ENCODE measurements around the gene SECTM1.

The SECTM1 gene

DNA sequence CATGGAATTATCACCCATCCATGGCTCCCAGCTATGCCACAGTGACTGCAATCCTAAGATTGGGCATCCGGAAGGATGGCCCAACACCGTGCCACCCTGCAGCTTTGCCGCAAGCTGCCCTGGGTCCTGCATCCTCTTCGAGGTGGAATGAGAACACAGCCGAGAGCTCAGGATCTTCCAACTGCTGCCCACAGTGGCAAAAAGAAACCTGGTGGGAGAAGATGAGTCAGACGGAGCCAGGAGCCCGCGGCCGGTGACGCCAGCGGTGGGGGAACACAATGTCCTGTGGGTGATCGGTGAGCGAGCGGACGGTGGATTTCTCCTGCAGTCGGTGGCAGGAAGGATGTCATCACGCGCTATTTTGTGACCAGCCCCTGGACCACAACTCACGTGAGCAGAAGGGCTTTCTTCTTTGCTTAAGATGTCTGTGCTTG, 36.3 kb downstream of the SECTM1 start:
- no peaks in the 10 kb centered on the region for H3K36me3 Mint-ChIP-seq (ENCODE audit: low read depth)
- H3K4me1 Mint-ChIP-seq (ENCODE audit: low read depth), result peaks cover 82% of the 10 kb centered on the region
- H3K4me3 Mint-ChIP-seq, result peak overlapping the region; percentile 94
- H3K27me3 Mint-ChIP-seq, result no peaks in the 10 kb centered on the region
- H3K27ac Mint-ChIP-seq, result peak overlapping the region; percentile 100
- no peaks in the 10 kb centered on the region for H3K9me3 Mint-ChIP-seq

DNA sequence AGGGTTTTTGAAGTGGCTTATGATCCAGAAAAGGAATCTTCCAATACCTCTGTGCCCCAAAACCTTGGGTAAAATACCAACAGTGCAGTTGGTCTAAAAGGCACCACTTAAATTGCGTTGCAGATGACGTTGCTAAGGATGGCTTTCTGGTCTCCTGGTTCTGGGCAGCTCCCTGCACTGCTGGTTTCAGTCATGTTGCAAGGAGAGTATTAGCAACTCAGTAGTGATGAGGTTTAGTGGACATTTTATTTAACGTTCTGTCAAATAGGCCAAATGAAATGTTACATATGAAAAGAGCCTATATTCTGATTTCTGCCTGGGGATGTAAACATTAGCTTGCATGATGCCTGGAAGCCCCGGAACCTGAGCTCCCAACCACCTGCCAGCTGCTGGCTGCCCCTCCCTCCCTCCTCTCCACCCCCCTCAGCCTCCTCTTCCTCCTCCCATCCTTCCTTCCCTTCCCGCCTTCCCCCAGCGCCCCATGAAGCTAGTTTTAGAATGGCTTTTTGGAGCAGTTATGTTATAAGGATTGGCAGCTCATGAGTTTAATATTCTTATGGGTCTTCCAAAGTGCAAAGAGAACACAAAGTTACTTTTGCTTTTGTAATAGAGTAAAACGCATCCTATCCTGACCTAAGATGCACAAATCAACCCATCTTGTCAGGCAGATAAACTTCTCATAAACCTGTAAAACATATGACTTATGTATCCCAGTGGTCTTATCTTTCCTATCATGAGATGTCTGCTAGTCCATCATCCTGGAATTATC, 36.9 kb downstream of the SECTM1 start:
- no peaks in the 10 kb centered on the region for H3K36me3 Mint-ChIP-seq (ENCODE audit: low read depth)
- H3K9me3 Mint-ChIP-seq, result no peaks in the 10 kb centered on the region
- H3K27ac Mint-ChIP-seq, result peak overlapping the region; percentile 100
- peaks cover 79% of the 10 kb centered on the region for H3K4me1 Mint-ChIP-seq (ENCODE audit: low read depth)
- no peaks in the 10 kb centered on the region for H3K27me3 Mint-ChIP-seq
- peak overlapping the region; percentile 94 for H3K4me3 Mint-ChIP-seq

DNA sequence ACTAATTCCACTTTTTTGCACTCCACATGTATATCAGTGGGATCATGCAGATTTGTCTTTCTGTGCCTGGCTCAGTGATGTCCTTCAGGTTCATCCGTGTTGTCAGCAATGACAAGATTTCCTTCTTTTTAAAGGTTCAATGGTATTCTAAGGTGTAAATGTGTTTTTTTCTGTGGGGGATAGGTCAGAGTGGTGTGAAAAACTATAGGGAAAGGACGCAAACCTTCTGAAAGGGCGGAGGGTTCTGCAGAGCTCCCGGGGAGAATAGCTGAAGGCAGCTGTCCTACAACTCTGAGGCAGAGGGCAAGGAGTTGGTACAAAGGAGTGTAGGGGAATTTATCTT, 38.1 kb downstream of the SECTM1 start:
- no peaks in the 10 kb centered on the region for H3K9me3 Mint-ChIP-seq
- H3K4me3 Mint-ChIP-seq, result no peak overlapping the region
- H3K27me3 Mint-ChIP-seq, result no peaks in the 10 kb centered on the region
- peaks cover 72% of the 10 kb centered on the region for H3K4me1 Mint-ChIP-seq (ENCODE audit: low read depth)
- no peak overlapping the region for H3K27ac Mint-ChIP-seq
- H3K36me3 Mint-ChIP-seq (ENCODE audit: low read depth), result no peaks in the 10 kb centered on the region

DNA sequence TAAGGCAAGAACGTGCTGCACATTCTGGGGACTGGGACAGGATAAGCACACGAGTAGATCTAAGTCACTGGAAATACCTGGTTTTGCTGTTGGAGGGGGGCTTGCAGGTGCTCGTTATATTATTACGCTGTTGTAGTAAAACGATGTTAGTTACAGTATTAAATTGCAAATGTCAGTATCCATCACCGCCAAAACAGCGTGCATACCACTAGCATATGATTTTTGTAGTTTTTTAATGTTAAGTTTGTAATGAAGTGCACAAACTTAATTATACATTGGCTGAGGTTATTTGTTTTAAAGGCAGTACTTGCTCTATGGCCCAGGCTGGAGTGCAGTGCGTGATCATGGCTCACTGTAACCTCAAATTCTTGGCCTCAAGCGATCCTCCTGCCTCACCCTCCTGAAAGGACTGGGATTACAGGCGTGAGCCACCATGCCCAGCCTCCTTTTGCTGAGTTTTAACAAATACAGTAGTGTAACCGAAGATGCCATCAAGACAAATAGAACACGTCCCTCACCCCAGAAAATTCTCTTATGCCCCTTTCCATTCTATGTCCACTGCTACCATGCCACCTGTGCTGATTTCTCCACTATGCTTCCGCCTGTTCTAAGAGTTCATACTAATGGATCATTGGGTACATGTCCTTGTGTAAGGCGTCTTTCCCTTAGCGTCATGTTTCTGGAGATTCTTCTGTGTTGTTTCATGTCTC, 39.3 kb downstream of the SECTM1 start:
- H3K27ac Mint-ChIP-seq, result peak overlapping the region; percentile 85
- H3K9me3 Mint-ChIP-seq, result no peaks in the 10 kb centered on the region
- peaks cover 61% of the 10 kb centered on the region for H3K4me1 Mint-ChIP-seq (ENCODE audit: low read depth)
- H3K27me3 Mint-ChIP-seq, result no peaks in the 10 kb centered on the region
- H3K4me3 Mint-ChIP-seq, result peak overlapping the region; percentile 65
- no peaks in the 10 kb centered on the region for H3K36me3 Mint-ChIP-seq (ENCODE audit: low read depth)

DNA sequence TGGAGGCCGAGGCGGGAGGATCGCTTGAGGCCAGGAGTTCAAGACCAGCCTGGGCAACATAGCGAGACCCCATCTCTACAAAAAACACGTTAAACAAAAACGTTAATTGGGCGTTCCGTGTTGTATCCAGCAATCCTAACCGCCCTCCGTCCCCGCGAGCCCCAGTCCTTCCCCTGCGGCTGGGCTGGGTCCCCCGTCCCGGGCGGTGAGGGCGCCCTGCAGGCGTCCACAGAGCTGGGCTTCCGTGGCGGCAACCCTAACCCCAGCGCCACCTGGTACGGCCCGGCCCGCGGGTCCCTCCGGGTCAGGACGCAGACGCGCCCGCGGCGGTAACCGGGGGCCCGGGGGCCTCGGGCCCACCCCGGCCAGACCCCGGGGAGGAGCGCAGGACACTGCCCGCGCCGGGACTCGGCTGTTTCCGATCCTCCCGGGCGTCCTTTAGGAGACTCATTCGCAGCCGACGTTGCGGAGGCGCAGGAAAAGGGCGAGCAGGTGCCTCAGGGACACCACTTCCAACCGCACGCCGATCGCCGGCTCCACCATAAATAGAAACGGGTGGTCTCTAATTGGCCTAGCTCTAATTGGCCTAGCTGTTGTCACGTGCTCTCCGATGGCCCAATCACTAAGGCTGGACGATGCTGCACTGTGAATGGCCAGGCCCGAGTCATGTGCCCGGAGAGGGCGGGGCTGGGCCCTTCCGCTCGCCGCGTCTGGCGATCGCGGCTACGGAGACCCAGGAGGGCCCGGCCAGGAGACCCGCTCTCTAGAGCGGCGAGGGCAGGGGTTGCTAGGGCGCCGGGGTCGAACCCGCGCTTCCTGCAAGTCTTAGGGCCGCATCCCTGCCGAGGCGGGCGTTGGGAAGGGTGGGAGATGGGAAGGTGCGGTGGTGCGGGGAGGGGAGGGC, 41.1 kb downstream of the SECTM1 start:
- peak overlapping the region; percentile 81 for H3K4me3 Mint-ChIP-seq
- no peaks in the 10 kb centered on the region for H3K36me3 Mint-ChIP-seq (ENCODE audit: low read depth)
- H3K9me3 Mint-ChIP-seq, result no peaks in the 10 kb centered on the region
- peak overlapping the region; percentile 84 for H3K27ac Mint-ChIP-seq
- no peaks in the 10 kb centered on the region for H3K27me3 Mint-ChIP-seq
- peaks cover 51% of the 10 kb centered on the region for H3K4me1 Mint-ChIP-seq (ENCODE audit: low read depth)

DNA sequence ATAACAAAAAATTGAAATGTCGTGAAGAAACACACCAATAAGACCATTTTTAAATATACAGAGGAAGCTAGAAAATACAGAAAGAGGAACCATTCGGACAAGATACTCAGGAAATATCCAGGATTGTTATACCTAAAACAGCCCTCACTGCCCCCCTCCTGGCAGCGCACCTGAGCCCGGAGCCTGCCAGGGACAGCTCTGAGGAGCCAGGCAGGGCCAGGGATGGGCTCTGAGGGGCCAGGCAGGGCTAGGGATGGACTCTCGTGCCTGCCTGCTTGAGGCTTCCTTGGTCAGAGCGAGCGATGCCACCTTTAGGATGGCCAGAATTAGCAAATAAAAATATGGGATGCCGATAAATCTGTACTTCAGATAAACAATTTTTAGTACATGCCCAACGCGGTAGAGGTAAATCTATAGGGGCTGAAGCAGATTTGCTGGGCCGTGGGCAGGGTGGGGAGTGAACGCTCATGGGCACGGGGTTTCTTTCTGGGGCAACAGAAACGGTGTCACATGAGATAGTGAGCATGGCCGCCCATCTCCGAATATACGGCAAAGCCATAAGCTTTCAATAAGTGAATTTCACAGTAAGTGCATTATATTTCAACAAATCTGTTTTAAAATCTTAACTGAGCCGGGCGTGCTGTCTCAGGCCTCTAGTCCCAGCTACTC, 41.9 kb downstream of the SECTM1 start:
- no peaks in the 10 kb centered on the region for H3K9me3 Mint-ChIP-seq
- H3K4me1 Mint-ChIP-seq (ENCODE audit: low read depth), result peaks cover 48% of the 10 kb centered on the region
- no peaks in the 10 kb centered on the region for H3K27me3 Mint-ChIP-seq
- peak overlapping the region; percentile 88 for H3K27ac Mint-ChIP-seq
- H3K36me3 Mint-ChIP-seq (ENCODE audit: low read depth), result no peaks in the 10 kb centered on the region
- peak overlapping the region; percentile 79 for H3K4me3 Mint-ChIP-seq

DNA sequence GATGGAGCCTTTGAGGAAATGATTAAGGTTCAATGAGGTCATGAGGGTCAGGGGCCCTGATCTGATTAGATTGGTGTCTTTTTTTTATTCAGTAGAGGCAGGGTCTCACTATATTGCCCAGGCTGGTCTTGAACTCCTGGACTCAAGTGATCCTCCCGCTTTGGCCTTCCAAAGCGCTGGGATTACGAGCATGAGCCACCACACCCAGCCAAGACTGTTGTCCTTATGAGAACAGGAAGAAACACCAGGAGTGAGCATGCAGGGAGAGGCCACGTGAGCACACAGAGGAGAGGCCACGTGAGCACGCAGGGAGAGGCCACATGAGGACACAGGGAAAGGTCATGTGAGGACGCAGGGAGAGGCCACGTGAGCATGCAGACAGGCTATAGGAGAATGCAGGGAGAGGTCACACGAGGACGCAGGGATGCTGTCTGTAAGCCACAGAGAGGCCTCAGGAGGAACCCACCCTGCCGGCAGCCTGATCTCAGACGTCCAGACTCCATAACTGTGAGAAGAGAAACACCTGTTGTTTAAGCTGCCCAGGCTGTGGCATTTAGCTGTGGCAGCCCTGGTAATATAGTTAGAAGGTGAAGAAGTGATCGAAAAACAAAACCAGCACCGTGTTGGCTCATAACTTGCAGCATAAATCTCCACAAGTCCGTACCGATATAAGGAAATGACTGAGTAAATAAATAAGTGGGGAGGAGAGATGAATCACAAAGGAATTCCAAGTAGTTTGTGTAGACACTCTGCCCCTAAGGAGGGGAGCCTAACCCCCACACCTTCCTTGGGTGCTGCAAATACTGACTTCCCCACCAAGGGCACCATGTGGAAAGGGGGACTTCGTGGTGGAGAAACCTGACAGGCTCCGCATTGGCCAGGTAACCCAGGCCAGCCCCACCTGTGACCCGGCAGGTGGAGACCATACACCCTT, 45.4 kb downstream of the SECTM1 start:
- no peaks in the 10 kb centered on the region for H3K36me3 Mint-ChIP-seq (ENCODE audit: low read depth)
- peaks cover 31% of the 10 kb centered on the region for H3K4me1 Mint-ChIP-seq (ENCODE audit: low read depth)
- no peak overlapping the region for H3K27ac Mint-ChIP-seq
- H3K4me3 Mint-ChIP-seq, result no peak overlapping the region
- H3K9me3 Mint-ChIP-seq, result no peaks in the 10 kb centered on the region
- no peaks in the 10 kb centered on the region for H3K27me3 Mint-ChIP-seq

DNA sequence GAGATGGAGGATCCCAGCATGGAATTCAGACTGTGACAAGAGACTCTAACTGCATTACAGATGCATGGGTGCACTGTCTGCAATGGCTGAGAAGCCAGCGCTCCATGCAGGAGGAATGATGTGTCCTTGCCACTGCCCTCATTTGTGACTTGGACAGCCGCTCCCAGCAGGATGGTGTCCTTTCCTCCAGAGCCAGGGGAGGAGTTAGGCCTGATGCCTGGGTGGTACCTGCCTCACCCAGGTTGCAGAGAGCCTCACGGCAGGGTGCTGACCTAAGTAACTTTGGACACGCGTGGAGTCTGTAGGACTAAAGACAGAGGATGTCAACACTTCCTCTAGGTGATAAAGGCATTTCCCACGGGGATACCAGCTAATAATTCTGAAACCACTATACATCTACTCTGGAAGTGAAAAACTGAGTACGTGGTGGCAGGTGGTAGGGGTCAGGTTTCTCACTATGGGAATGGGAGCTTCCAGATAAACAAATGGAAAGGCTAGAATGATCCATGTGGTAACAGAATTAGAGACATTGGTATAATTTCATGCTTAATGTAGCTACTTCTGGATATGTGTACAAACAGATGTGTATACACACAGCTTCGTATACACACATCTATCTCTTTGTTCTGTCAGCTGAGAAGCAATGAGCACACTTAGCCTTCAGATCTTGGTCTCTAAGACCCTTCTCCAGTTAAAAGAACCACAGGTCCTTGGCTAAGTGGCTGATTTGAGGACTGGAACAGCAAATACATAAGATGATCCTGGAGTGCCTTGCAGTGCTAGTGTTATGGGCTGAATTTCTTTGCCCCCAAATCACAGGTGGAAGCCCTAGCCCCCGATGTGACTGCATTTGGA, 46.3 kb downstream of the SECTM1 start:
- H3K9me3 Mint-ChIP-seq, result no peaks in the 10 kb centered on the region
- no peak overlapping the region for H3K4me3 Mint-ChIP-seq
- peaks cover 39% of the 10 kb centered on the region for H3K4me1 Mint-ChIP-seq (ENCODE audit: low read depth)
- H3K36me3 Mint-ChIP-seq (ENCODE audit: low read depth), result no peaks in the 10 kb centered on the region
- no peaks in the 10 kb centered on the region for H3K27me3 Mint-ChIP-seq
- no peak overlapping the region for H3K27ac Mint-ChIP-seq

DNA sequence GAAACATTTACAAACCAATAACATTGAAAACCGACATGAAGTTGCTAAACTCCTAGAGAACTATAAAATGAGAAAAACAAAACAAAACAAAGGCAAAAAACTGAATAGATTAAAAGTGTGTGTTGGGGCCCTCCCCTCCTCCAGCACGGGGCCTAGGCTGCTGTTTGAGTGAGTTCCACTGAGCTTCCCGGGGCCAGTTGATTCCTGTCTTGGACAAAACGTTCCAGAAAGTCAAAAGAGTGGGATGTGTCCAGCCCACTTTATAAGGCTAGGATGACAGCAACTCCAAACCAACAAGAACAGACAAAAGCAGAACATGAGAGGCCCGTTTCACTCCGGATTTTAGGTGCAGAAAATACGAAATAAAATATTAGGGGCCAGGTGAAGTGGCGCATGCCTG, 48.4 kb downstream of the SECTM1 start:
- H3K27ac Mint-ChIP-seq, result no peak overlapping the region
- H3K4me1 Mint-ChIP-seq (ENCODE audit: low read depth), result peaks cover 42% of the 10 kb centered on the region
- no peaks in the 10 kb centered on the region for H3K36me3 Mint-ChIP-seq (ENCODE audit: low read depth)
- no peak overlapping the region for H3K4me3 Mint-ChIP-seq
- H3K27me3 Mint-ChIP-seq, result no peaks in the 10 kb centered on the region
- no peaks in the 10 kb centered on the region for H3K9me3 Mint-ChIP-seq

DNA sequence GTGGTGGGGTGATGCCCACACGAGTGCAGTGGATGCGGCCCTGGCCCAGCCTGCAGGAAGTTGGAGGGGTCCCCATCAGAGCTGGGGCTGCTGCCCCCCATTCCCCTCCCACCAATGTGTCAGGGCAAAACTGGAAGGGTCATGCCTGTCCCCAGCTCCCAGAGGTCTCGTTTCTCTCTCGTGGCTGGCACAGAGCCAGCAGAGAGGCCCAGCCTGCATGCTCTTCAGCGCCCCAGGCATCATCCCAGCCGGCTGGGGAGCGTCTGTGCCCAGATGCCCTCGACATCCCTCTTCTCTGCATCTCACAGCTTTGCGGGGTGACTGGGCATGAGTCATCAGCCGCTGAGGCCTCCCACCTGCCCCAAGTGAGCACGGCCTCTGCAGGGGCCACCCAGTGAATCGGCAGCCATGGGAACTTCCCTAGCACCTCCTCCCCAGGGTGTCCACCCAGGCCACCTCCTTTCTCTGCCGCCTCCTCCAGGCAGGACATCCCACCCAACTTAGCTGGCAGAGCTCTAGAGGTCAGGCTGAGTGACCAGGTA, 50.3 kb downstream of the SECTM1 start:
- Mint-ChIP-seq H3K9me3 (no peaks in the 10 kb centered on the region), H3K27ac (peak overlapping the region; percentile 49), H3K4me3 (peak overlapping the region; percentile 39), H3K4me1 (ENCODE audit: low read depth) (peaks cover 33% of the 10 kb centered on the region), H3K36me3 (ENCODE audit: low read depth) (no peaks in the 10 kb centered on the region), H3K27me3 (no peaks in the 10 kb centered on the region)

DNA sequence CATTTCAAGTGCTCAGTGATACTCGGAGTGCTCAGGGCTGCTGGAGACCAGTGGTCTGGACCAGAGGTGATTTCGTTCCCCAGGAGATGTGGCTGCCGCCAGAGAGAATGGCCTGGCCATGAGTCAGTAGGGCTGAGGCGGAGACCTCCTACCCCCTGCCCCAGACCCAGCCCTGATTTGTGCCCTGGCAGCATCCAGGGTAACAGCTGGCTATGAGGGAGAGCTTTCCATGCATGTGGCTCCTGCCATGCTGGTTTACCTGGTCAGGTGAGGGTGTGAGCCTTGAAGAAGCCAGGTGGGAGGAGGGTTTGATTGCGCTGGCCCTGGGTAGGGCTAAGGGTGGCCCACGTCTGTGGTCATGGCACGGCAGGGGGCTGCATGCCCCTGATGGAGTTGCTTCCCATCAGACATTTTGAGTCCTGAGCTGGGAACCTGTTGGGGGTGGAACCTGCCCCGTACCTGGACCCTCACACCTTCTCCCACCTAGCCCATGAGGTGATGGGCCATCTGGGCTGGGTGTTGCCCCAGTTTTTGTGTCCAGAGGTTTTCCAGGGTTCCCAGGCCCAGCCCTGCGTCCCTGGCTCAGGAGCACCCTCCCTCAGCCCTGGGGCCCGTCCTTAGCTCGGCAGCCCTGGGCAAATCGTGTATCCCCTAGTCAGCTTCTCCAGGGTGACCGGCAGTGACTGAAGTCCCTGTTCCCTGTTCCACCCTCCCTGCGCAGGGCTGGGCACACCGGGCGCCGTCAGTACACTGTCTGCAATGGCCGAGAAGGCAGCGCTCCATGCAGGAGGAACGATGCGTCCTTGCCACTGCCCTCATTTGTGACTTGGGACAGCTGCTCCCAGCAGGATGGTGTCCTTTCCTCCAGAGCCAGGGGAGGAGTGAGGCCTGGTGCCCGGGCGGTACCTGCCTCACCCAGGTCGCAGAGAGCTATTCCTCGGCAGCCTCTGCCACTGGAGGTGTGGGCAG, 51.0 kb downstream of the SECTM1 start:
- H3K27me3 Mint-ChIP-seq, result no peaks in the 10 kb centered on the region
- no peak overlapping the region for H3K27ac Mint-ChIP-seq
- H3K9me3 Mint-ChIP-seq, result no peaks in the 10 kb centered on the region
- H3K4me3 Mint-ChIP-seq, result no peak overlapping the region
- H3K36me3 Mint-ChIP-seq (ENCODE audit: low read depth), result no peaks in the 10 kb centered on the region
- H3K4me1 Mint-ChIP-seq (ENCODE audit: low read depth), result peaks cover 33% of the 10 kb centered on the region

Data from stimulated activated naive CD8-positive, alpha-beta T cell treated with anti-CD3 and anti-CD28 coated beads, Interleukin-15, Interleukin-2, amounts not matched to agents 100 ng/mL and 50 ng/mL, for 24 hours (primary cell).